GM21717 (cell line): ENCODE results near the gene KCNA10.

Experiments
- ATAC-seq: cut with Tn5 transposase; IDR thresholded peaks from one replicate; pipeline ENCODE4 v1.9.1; 2021; ENCODE audit warnings: mild to moderate bottlenecking, moderate library complexity; ENCODE audit not compliant: unreplicated experiment

KCNA10 gene

GRCh38 chr1:110502402-110503151 is 16.4 kb downstream of the KCNA10 start:
- no peak for ATAC-seq

GRCh38 chr1:110501488-110502132 is 17.4 kb downstream of the KCNA10 start:
- no peak for ATAC-seq

GRCh38 chr1:110498270-110498669 is 20.7 kb downstream of the KCNA10 start:
- ATAC-seq = no peak

- ATAC-seq = no peak
Measured at GRCh38 chr1:110495926-110496600, 22.9 kb downstream of the KCNA10 start.

GRCh38 chr1:110494522-110495406 is 24.2 kb downstream of the KCNA10 start:
- no peak for ATAC-seq

GRCh38 chr1:110494036-110494435 is 24.9 kb downstream of the KCNA10 start:
- ATAC-seq = no peak

GRCh38 chr1:110493059-110493699 is 25.8 kb downstream of the KCNA10 start:
- ATAC-seq = no peak

GRCh38 chr1:110492573-110492972 is 26.4 kb downstream of the KCNA10 start:
- no peak for ATAC-seq

- ATAC-seq = no peak
Measured at GRCh38 chr1:110490791-110491451, 28.1 kb downstream of the KCNA10 start.

- ATAC-seq = no peak
Measured at GRCh38 chr1:110489973-110490542, 28.9 kb downstream of the KCNA10 start.

GRCh38 chr1:110489406-110489805 is 29.6 kb downstream of the KCNA10 start:
- no peak for ATAC-seq

GRCh38 chr1:110488867-110489266 is 30.1 kb downstream of the KCNA10 start:
- no peak for ATAC-seq

GRCh38 chr1:110488161-110488560 is 30.8 kb downstream of the KCNA10 start:
- ATAC-seq = no peak

- no peak for ATAC-seq
Measured at GRCh38 chr1:110487726-110488125, 31.2 kb downstream of the KCNA10 start.

- ATAC-seq = no peak
Measured at GRCh38 chr1:110485725-110486124, 33.2 kb downstream of the KCNA10 start.

- ATAC-seq = no peak
Measured at GRCh38 chr1:110484801-110485200, 34.2 kb downstream of the KCNA10 start.

- ATAC-seq = no peak
Measured at GRCh38 chr1:110483308-110483685, 35.7 kb downstream of the KCNA10 start.

GRCh38 chr1:110482662-110483307 is 36.2 kb downstream of the KCNA10 start:
- ATAC-seq = no peak

GRCh38 chr1:110481968-110482623 is 36.9 kb downstream of the KCNA10 start:
- no peak for ATAC-seq
